Activated CD4-positive, alpha-beta T cell treated with anti-CD3 and anti-CD28 coated beads, Interleukin-2, Interleukin-4, amounts not matched to agents 100 ng/mL and 50 ng/mL, durations not matched to agents 16 hours and 8 hours (primary cell): ENCODE data around the gene TMEM131.

Experiments
- DNase-seq: peaks from one replicate; pipeline ENCODE4 v3.0.0-alpha.2; 2020; ENCODE audit warnings: low spot score

Gene TMEM131

GRCh38 chr2:97992836-97993825, 2.6 kb downstream of the TMEM131 start:
- DNase-seq = no peak

DNA sequence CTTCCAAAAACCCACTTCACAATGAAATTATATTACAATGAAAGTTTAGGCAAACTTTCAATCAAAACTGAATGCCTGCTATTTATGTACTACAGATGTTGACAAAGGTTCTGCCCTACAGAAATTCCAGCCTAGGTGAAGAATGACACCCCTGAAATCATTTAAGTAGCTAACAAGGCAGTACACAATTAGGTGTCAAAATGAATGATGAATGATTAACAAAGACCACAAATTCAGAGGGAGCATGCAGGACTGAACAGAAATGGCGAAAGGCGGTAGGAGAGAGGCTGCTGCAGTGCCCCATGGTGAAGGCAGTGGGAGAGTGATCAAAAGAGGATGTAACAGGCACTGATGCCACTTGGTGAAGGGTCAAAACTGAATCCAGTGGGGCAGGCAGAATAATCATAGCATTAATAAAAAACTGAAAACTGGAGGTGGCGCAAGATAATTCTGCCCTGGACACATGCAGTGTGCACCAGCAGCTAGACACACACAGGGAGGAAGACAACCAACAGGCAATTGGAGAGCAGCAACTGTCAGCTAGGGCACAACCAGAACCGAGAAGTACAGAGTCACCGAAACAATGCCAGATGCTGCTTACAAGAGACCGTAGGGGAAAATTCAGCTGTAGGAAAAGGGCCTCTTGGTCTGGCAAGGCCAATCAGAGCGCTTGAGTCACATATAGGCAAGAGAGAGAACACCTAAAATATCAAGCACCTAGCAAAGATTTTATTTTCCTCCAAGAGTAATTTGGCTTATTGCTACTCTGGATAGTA, 4.5 kb downstream of the TMEM131 start:
- no peak for DNase-seq

DNA sequence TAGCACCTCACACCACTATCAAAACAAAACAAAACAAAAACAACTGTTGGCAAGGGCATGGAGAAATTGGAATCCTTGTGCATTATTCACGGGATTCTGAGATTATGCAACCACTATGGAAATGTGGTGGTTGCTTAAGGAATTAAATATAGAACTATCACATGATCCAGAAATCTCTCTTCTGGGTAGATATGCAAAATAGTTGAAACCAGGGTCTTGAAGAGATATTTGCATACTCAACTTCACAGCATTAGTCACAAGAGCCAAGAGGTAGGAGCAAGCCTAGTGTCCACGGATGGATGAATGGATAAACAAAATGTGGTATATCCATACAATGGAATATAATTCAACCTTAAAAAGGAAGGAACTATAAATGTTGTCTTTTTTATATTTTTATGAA, 7.0 kb downstream of the TMEM131 start:
- DNase-seq = no peak

DNA sequence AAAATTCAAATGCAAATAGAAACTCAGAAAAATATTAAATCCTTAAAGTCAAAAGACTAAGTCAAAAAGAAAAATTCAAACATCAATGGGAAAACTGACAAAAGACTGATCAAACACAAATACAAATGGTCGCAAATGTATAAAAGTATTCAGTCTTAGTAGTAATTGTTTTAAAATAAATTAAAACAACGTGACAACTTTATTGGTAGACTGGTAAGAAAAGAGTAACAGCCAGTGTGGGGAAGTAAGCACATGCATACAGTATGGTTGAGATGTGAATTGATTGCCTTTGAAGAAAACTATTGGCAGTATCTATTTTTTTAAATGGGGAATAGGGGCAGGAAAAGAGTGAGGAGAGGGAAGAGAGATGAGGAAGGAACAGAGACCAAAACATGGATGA, 9.8 kb downstream of the TMEM131 start:
- DNase-seq = no peak

GRCh38 chr2:97983698-97984097, 12.1 kb downstream of the TMEM131 start:
- no peak for DNase-seq

DNA sequence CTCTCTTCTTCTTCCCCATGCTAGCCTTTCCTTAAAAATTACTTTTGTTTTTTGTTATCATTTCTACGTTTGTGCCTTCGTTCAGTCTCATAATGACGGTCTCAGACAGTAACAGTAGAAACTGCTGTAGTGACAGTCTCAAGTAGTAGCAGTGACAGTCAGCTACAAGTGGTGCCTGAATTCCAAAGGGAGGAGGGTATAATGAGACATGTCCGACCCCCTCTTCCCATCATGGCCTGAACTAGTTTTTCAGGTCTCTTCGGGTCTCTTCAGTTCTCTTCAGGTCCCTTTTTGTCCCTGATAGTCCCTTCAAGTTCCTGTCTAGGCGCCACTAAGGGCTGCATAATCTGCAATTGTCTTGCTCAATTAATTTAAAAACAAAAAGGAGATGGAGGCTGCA, 12.6 kb downstream of the TMEM131 start:
- no peak for DNase-seq

- DNase-seq = no peak
Observed at GRCh38 chr2:97982621-97983020, 13.1 kb downstream of the TMEM131 start.

DNA sequence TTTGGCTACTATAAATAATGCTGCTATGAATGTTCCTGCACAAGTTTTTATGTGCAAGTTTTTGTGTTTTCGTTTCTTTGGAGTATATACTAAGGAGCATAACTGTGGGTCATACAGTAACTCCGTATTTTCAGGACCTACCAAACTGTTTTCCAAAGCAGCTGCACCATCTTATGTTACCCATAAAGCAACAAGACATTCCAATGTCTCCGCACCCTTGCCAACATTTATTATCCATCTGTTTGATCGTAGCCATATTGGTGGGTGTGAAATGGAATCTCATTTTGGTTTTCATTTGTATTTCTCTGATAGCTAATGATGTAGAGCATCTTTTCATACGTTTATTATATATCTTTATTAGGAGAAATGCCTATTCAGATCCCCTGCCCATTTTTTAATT, 13.8 kb downstream of the TMEM131 start:
- DNase-seq = no peak

- DNase-seq = no peak
Observed at GRCh38 chr2:97979904-97980303, 15.8 kb downstream of the TMEM131 start.

GRCh38 chr2:97974471-97974870, 21.3 kb downstream of the TMEM131 start:
- no peak for DNase-seq

- DNase-seq = no peak
Observed at GRCh38 chr2:97970293-97971060, 25.3 kb downstream of the TMEM131 start.

- DNase-seq = peak; percentile 36
Observed at GRCh38 chr2:97969081-97970067, 26.4 kb downstream of the TMEM131 start.

- DNase-seq = no peak
Observed at GRCh38 chr2:97967931-97968627, 27.7 kb downstream of the TMEM131 start.

GRCh38 chr2:97967216-97967592, 28.5 kb downstream of the TMEM131 start:
- DNase-seq = no peak

DNA sequence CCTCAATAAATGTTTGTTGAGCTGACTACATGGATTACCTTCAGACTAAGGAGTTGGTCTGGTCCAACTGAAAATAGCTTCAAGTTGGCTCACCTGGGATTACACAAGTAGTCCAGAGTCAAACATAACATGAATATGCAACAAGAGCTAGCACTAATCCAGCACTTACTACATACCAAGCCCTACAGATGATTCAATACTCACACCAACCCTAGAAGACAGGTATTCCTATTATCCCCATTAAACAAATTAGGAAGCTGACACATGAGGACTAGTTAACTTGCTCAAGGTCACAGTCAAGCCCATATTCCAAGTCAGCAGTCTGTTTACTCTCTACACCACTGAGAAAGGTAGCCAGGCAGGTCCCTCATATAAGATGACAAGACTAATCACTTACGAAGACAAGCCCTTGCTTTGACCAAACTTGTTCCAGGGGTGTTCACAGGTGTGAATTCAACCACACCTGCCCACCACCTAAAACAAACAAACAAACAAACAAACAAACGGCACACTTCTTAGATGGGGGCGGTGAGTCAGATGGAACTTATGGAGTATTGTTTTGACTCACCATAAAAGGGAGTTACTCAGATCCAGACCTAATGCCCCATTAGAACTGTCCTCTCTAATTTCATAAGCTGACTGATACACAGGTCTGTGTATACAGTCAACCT, 29.1 kb downstream of the TMEM131 start:
- DNase-seq = peak; percentile 56

DNA sequence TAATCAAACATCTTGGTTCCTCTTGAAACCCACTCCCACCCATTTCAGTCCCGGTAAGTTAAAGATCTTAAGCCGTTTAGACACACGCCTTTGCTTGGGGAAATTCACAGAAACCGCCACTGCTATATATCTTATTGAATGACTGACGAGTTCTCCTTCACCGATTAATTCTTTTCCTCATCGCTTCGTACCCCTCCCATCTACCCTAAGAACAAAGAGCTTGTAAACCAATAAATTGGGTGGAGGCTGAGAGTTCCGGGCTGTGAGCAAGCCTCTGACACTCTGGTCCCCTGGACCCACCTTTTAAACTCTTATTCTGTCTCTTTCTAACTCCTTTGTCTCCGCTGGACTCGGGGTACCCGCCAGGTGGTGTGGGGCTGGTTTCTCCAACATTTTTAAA, 30.6 kb downstream of the TMEM131 start:
- no peak for DNase-seq

DNA sequence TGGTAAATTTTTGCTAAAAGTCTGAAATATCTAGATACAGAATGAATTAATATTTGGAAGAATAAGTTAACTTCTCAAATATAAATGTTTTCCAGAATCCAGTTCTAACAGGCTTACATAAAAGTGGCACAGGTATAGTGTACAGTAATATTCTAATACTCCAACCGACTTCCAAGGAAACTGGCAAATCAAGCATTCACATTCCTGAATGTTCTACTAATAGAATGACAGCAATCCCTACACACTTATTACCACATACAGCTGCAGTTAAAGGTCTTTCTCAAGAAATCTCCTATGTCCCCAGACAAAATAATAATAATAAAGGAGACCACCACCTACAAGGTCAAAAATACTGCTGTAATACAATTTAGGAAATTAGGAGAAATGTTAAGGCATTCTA, 31.9 kb downstream of the TMEM131 start:
- no peak for DNase-seq

- no peak for DNase-seq
Observed at GRCh38 chr2:97963079-97963406, 32.7 kb downstream of the TMEM131 start.

DNA sequence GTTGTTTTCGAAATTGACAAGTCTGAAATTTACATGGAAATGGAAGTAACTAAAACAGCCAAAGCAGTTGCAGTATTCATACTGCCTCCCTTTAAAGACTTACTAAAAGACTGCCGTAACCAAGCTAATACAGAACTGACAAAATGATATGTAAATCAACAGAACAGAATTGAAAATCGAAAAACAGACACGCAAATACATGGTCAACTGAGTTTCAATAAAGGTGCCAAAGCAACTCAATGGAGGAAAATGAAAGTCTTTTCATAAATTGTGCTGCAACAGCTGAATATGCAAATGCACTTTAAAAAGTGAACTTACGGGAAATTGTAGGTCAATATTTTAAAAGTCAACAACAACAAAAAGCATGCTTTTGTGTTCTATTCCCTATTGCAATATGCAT, 34.2 kb downstream of the TMEM131 start:
- no peak for DNase-seq

DNA sequence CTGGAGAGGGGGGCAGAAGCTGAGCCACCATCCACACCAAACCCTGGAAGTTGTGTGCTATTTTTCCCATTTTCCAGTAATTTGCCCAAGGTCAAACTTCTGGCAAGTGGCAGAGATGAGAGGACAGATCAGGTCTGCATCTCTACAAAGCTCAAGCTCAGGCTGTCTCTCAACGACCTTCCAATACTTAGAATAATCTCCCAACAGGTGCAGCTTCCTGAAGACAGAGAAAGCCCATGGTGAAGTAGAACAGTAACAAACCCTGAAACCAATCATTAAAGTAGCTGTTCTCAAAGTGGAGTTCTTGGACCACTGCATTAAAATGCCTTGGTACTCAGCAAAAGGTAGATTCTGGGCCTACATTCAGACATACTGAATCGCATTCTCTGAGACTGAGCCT, 37.6 kb downstream of the TMEM131 start:
- no peak for DNase-seq
